Measurements from ENCODE around the gene MT2A.
A peak's percentile ranks its signal among the peaks of the same experiment; 100 is the strongest.
"Not testable (repeated sequence)": the region's sequence is repeated elsewhere in the genome, so short reads cannot be mapped to it uniquely, and the experiment has no call there.

The MT2A gene

DNA sequence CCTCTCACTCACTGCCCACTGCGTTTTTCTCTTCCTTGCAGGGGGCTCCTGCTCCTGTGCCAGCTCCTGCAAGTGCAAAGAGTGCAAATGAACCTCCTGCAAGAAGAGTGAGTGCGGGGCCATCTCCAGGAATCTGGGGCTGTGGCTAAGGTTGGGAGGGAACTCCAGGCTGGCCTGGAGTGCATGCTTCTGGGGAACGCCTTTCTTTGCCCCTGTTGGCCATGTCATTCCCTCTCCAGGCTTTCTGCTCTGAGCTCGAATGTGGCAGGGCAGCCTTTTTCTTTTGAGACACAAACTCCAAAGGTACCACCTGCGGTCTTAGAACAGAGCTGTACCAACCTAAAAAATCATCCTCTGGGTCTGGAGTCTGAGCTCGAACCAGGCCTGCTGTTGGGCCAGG lies 9.8 kb downstream of the MT2A start:
- H3K9ac ChIP-seq (ENCODE audit: low read length in 5 of 5) = peak overlapping the region in 1 of 5 donors; percentile 28
- H3K4me1 ChIP-seq (ENCODE audit: control insufficient read depth in 5 of 5, insufficient read depth in 5 of 5, low read length in 5 of 5) = peaks cover 4 to 37% (median 31%) of the 10 kb centered on the region in 5 donors
- H3K9me3 ChIP-seq (ENCODE audit: control insufficient read depth in 5 of 5, low read length in 5 of 5) = no peaks in the 10 kb centered on the region
- H3K27ac ChIP-seq (ENCODE audit: low read depth, low read length) = no peak overlapping the region
- no peaks in the 10 kb centered on the region for H3K36me3 ChIP-seq (ENCODE audit: control insufficient read depth in 5 of 5, insufficient read depth in 5 of 5, low read length in 5 of 5)
- peak overlapping the region; percentile 53 to 83 (median 63) for H3K4me3 ChIP-seq (ENCODE audit: low read depth in 1 of 5, low read length in 5 of 5)
- H3K27me3 ChIP-seq (ENCODE audit: control insufficient read depth in 5 of 5, insufficient read depth in 4 of 5, low read length in 5 of 5) = no peaks in the 10 kb centered on the region

DNA sequence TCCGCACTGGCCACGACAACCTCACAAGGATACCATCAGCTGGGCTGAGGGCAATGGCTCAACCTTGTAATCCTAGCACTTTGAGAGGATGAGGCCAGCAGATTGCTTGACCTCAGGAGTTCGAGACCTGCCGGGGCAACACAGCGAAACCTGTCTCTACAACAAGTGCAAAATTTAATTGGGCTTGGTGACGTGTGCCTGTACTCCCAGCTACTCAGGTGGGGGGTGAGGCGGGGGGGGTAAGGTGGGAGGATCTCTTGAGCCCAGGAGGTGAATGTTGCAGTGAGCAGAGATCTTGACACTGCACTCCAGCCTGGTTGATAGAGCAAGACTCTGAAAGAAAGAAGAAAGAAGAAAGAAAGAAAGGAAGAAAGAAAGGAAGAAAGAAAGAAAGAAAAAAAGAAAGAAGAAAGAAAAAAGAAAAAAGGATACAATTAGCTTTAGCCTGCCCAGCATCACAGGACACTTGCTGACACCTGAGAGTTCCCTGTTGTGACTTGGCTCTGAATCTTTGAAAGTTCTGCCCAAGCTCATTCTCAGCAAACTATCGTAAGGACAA lies 12.0 kb downstream of the MT2A start:
- Histone ChIP-seq H3K27ac (ENCODE audit: low read depth, low read length) (no peak overlapping the region), H3K36me3 (ENCODE audit: control insufficient read depth in 5 of 5, insufficient read depth in 5 of 5, low read length in 5 of 5) (no peaks in the 10 kb centered on the region), H3K4me3 (ENCODE audit: low read depth in 1 of 5, low read length in 5 of 5) (no peak overlapping the region), H3K4me1 (ENCODE audit: control insufficient read depth in 5 of 5, insufficient read depth in 5 of 5, low read length in 5 of 5) (peaks cover 4 to 44% (median 39%) of the 10 kb centered on the region in 5 donors), H3K9ac (ENCODE audit: low read length in 5 of 5) (no peak overlapping the region), H3K9me3 (ENCODE audit: control insufficient read depth in 5 of 5, low read length in 5 of 5) (no peaks in the 10 kb centered on the region), H3K27me3 (ENCODE audit: control insufficient read depth in 5 of 5, insufficient read depth in 4 of 5, low read length in 5 of 5) (no peaks in the 10 kb centered on the region)

DNA sequence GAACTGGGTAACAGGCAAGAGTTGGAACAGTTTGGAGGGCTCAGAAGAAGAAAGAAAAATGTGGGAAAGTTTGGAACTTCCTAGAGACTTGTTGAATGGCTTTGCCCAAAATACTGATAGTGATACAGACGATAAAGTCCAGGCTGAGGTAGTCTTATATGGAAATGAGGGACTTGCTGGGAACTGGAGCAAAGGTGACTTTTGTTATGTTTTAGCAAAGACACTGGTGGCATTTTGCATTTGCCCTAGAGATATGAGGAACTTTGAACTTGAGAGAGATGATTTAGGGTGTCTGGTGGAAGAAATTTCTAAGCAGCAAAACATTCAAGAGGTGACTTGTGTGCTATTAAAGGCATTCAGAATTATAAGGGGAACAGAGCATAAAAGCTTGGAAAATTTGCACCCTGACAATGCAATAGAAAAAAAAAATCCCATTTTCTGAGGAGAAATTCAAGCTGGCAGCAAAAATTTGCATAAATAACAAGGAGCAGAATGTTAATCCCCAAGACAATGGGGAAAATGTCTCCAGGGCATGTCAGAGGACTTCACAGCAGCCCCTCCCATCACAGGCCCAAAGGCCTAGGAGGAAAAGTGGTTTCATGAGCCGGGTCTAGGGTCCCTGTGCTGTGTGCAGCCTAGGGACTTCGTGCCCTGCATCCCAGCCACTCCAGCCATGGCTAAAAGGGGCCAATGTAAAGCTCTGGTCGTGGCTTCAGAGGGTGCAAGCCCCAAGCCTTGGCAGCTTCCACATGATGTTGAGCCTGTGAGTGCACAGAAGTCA lies 13.5 kb downstream of the MT2A start:
- not testable (repeated sequence) for H3K27me3 ChIP-seq (ENCODE audit: control insufficient read depth in 5 of 5, insufficient read depth in 4 of 5, low read length in 5 of 5); H3K4me3 ChIP-seq (ENCODE audit: low read depth in 1 of 5, low read length in 5 of 5); H3K9ac ChIP-seq (ENCODE audit: low read length in 5 of 5); H3K27ac ChIP-seq (ENCODE audit: low read depth, low read length); H3K36me3 ChIP-seq (ENCODE audit: control insufficient read depth in 5 of 5, insufficient read depth in 5 of 5, low read length in 5 of 5); H3K9me3 ChIP-seq (ENCODE audit: control insufficient read depth in 5 of 5, low read length in 5 of 5)
- peaks cover 6 to 56% (median 50%) of the 10 kb centered on the region in 5 donors for H3K4me1 ChIP-seq (ENCODE audit: control insufficient read depth in 5 of 5, insufficient read depth in 5 of 5, low read length in 5 of 5)

DNA sequence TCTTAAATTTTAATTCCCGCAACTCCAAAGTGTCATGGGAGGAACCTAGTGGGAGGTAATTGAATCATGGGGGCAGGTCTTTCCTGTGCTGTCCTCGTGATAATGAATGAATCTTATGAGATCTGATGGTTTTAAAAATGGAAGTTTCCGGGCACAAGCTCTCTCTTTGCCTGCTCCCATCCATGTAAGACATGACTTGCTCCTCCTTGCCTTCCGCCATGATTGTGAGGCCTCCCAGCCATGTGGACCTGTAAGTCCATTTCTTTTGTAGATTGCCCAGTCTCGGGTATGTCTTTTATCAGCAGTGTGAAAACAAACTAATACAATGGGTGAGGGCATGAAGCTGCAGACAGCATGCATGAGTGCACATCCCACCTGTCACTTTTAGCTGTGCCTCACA lies 14.8 kb downstream of the MT2A start:
- H3K9me3 ChIP-seq (ENCODE audit: control insufficient read depth in 5 of 5, low read length in 5 of 5); H3K36me3 ChIP-seq (ENCODE audit: control insufficient read depth in 5 of 5, insufficient read depth in 5 of 5, low read length in 5 of 5); H3K9ac ChIP-seq (ENCODE audit: low read length in 5 of 5); H3K4me3 ChIP-seq (ENCODE audit: low read depth in 1 of 5, low read length in 5 of 5); H3K27ac ChIP-seq (ENCODE audit: low read depth, low read length); H3K27me3 ChIP-seq (ENCODE audit: control insufficient read depth in 5 of 5, insufficient read depth in 4 of 5, low read length in 5 of 5): not testable (repeated sequence)
- H3K4me1 ChIP-seq (ENCODE audit: control insufficient read depth in 5 of 5, insufficient read depth in 5 of 5, low read length in 5 of 5) = peaks cover 5 to 47% (median 41%) of the 10 kb centered on the region in 5 donors

DNA sequence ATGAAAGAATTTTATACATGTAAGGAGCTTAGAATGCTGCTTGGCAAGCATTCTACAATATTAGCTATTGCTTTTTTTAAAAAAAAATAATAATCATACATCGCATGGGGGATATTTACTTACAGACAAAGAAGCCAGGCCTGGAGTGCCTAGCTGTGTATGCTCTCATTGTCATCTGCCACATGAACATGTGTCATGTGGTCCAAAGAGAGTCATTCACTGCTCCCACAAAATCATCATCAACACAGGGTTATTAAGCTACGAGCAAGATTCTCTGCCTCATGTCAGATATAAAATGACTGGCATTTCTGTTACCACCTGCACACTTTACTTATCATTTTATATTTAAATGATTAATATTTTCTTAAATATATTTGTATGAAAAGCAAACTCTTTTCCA lies 15.3 kb downstream of the MT2A start:
- no peaks in the 10 kb centered on the region for H3K27me3 ChIP-seq (ENCODE audit: control insufficient read depth in 5 of 5, insufficient read depth in 4 of 5, low read length in 5 of 5)
- H3K9ac ChIP-seq (ENCODE audit: low read length in 5 of 5) = no peak overlapping the region
- H3K9me3 ChIP-seq (ENCODE audit: control insufficient read depth in 5 of 5, low read length in 5 of 5) = no peaks in the 10 kb centered on the region
- peaks cover 5 to 42% (median 38%) of the 10 kb centered on the region in 5 donors for H3K4me1 ChIP-seq (ENCODE audit: control insufficient read depth in 5 of 5, insufficient read depth in 5 of 5, low read length in 5 of 5)
- H3K4me3 ChIP-seq (ENCODE audit: low read depth in 1 of 5, low read length in 5 of 5) = no peak overlapping the region
- H3K27ac ChIP-seq (ENCODE audit: low read depth, low read length) = no peak overlapping the region
- H3K36me3 ChIP-seq (ENCODE audit: control insufficient read depth in 5 of 5, insufficient read depth in 5 of 5, low read length in 5 of 5) = no peaks in the 10 kb centered on the region

DNA sequence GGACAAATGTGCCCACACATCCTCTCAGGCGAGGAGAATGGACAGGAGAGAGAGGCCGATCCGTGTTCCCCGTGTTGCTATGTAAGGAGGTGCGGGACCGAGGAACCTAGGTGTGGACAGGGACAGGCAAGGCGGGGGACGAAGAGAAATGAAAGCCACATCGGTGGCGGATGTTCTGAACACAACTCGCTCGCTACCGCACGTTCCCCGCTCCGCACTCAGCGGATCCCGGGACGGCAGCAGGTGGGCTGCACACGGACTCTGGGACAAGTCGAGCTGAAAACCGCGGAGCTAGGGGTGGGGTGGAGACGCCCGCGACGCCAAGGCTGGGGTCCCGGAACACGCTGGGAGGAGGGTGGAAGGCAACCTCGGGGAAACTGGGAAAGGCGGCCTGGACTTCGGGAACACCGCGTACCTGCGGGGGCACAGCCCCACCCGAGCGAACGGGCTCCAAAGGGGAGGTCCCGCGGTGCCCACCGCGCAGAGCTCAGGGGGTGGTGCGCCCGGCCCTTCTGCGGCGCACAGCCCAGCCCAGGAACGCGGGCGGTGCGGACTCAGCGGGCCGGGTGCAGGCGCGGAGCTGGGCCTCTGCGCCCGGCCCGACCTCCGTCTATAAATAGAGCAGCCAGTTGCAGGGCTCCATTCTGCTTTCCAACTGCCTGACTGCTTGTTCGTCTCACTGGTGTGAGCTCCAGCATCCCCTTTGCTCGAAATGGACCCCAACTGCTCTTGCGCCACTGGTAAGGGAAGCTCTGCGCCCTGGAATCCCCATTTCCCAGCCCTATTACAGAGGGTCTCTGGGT lies 17.0 kb downstream of the MT2A start, which contains the start of gene MT1E:
Gene MT1E, plus strand, starts transcription at position 642 of the 803 bp plus-strand sequence. Its CDS starts 71 bp downstream, at position 713.
- H3K27me3 ChIP-seq (ENCODE audit: control insufficient read depth in 5 of 5, insufficient read depth in 4 of 5, low read length in 5 of 5) = no peaks in the 10 kb centered on the region
- H3K9me3 ChIP-seq (ENCODE audit: control insufficient read depth in 5 of 5, low read length in 5 of 5) = no peaks in the 10 kb centered on the region
- peak within 1 kb of the TSS; percentile 69 to 94 (median 85) for H3K9ac ChIP-seq (ENCODE audit: low read length in 5 of 5)
- H3K4me1 ChIP-seq (ENCODE audit: control insufficient read depth in 5 of 5, insufficient read depth in 5 of 5, low read length in 5 of 5) = peaks cover 5 to 43% (median 35%) of the 10 kb centered on the region in 5 donors
- H3K36me3 ChIP-seq (ENCODE audit: control insufficient read depth in 5 of 5, insufficient read depth in 5 of 5, low read length in 5 of 5) = no peaks in the 10 kb centered on the region
- peak within 1 kb of the TSS; percentile 75 to 92 (median 87) for H3K4me3 ChIP-seq (ENCODE audit: low read depth in 1 of 5, low read length in 5 of 5)
- peak within 1 kb of the TSS; percentile 91 for H3K27ac ChIP-seq (ENCODE audit: low read depth, low read length)

DNA sequence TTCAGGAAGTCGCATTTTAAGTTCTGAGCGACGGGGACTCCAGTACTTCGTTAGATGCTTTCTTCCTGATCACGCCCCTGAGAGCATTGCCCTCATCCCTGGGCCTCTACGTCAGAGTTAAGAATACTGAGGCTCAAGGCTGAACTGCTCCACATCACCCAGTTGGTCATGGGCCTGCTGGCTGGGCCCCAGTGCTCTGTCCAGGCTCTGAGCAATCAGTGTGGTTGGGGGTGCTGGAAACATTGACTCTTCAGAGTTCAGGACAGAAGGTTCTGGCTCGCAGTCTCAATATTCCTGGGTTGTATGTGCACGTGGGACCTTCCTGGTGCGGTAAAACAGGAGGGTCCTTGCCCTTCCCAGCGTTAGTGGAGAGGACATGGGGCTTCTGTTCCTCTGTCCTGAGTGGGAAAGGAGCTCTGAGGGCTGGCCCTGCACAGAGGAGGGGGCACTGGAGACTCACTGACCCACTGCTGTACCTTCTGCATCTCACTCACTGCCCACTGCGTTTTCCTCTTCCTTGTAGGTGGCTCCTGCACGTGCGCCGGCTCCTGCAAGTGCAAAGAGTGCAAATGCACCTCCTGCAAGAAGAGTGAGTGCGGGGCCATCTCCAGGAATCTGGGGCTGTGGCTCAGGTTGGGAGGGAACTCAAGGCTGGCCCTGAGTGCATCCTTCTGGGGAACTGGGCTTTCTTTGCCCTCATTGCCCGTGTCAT lies 17.7 kb downstream of the MT2A start:
- Histone ChIP-seq H3K9me3 (ENCODE audit: control insufficient read depth in 5 of 5, low read length in 5 of 5) (no peaks in the 10 kb centered on the region), H3K4me3 (ENCODE audit: low read depth in 1 of 5, low read length in 5 of 5) (peak overlapping the region; percentile 75 to 89 (median 87)), H3K4me1 (ENCODE audit: control insufficient read depth in 5 of 5, insufficient read depth in 5 of 5, low read length in 5 of 5) (peaks cover 5 to 42% (median 34%) of the 10 kb centered on the region in 5 donors), H3K9ac (ENCODE audit: low read length in 5 of 5) (peak overlapping the region; percentile 69 to 94 (median 85)), H3K27me3 (ENCODE audit: control insufficient read depth in 5 of 5, insufficient read depth in 4 of 5, low read length in 5 of 5) (no peaks in the 10 kb centered on the region), H3K36me3 (ENCODE audit: control insufficient read depth in 5 of 5, insufficient read depth in 5 of 5, low read length in 5 of 5) (no peaks in the 10 kb centered on the region), H3K27ac (ENCODE audit: low read depth, low read length) (peak overlapping the region; percentile 91)

DNA sequence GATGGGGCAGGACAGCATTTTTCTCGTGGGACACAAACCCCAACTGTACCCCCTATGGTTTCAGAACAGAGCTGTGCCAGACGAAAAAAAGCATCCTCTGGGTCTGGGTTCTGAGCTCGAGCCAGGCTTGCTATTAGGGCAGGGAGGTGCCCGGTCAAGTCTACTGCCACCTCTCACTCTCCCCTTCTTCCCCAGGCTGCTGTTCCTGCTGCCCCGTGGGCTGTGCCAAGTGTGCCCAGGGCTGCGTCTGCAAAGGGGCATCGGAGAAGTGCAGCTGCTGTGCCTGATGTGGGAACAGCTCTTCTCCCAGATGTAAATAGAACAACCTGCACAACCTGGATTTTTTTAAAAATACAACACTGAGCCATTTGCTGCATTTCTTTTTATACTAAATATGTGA lies 18.3 kb downstream of the MT2A start:
- no peaks in the 10 kb centered on the region for H3K9me3 ChIP-seq (ENCODE audit: control insufficient read depth in 5 of 5, low read length in 5 of 5)
- peaks cover 5 to 42% (median 30%) of the 10 kb centered on the region in 5 donors for H3K4me1 ChIP-seq (ENCODE audit: control insufficient read depth in 5 of 5, insufficient read depth in 5 of 5, low read length in 5 of 5)
- peak overlapping the region in 4 of 5 donors; percentile 38 to 92 (median 52) for H3K9ac ChIP-seq (ENCODE audit: low read length in 5 of 5)
- H3K4me3 ChIP-seq (ENCODE audit: low read depth in 1 of 5, low read length in 5 of 5) = peak overlapping the region; percentile 75 to 89 (median 87)
- H3K27ac ChIP-seq (ENCODE audit: low read depth, low read length) = peak overlapping the region; percentile 91
- H3K27me3 ChIP-seq (ENCODE audit: control insufficient read depth in 5 of 5, insufficient read depth in 4 of 5, low read length in 5 of 5) = no peaks in the 10 kb centered on the region
- H3K36me3 ChIP-seq (ENCODE audit: control insufficient read depth in 5 of 5, insufficient read depth in 5 of 5, low read length in 5 of 5) = no peaks in the 10 kb centered on the region

DNA sequence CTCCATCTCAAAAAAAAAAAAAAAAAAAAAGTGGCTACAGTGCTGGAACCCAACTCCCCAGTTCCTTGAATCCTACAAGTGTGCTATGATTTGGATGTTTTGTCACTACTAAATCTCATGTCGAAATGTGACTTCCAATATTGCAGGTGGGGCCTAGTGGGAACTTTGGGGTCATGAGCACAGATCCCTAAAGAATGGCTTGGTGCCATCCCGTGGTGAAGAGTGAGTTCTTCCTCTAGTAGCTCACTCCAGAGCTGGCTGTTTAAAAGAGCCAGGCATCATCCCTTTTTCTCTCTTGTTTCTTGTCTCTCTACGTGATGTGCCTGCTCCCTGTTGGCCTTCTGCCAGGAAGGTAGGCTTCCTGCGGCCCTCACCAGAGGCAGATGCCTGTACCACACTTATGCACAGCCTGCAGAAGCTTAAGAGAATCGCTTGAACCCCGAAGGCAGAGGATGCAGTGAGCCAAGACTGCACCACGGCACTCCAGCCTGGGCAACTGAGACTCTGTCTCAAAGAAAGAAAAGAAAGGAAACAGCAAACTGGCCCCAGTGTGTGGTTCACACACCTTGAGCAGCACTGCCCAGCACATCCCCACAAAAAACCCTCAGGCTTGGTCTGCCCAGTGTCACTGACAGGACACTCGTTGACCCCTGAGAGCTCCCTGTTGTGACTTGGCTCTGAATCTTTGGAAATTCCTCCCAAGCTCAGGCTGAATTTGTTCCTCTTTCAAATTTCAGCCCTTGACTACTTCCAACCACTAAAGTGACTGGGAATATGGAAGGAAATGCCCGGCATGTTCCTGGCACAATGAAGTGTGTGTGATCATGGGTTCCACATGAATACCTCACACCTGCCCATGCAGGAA lies 20.3 kb downstream of the MT2A start:
- Histone ChIP-seq H3K9me3 (ENCODE audit: control insufficient read depth in 5 of 5, low read length in 5 of 5) (no peaks in the 10 kb centered on the region), H3K36me3 (ENCODE audit: control insufficient read depth in 5 of 5, insufficient read depth in 5 of 5, low read length in 5 of 5) (no peaks in the 10 kb centered on the region), H3K4me3 (ENCODE audit: low read depth in 1 of 5, low read length in 5 of 5) (no peak overlapping the region), H3K27ac (ENCODE audit: low read depth, low read length) (no peak overlapping the region), H3K27me3 (ENCODE audit: control insufficient read depth in 5 of 5, insufficient read depth in 4 of 5, low read length in 5 of 5) (no peaks in the 10 kb centered on the region), H3K9ac (ENCODE audit: low read length in 5 of 5) (no peak overlapping the region), H3K4me1 (ENCODE audit: control insufficient read depth in 5 of 5, insufficient read depth in 5 of 5, low read length in 5 of 5) (peaks cover 7 to 55% (median 45%) of the 10 kb centered on the region in 5 donors)

Measured in subcutaneous abdominal adipose tissue (tissue), 5 donors.